Amniotic epithelial cell (primary cell): ENCODE data around the gene GDPD4.

Experiments used
- DNase-seq: peaks from one replicate; pipeline ENCODE4 v3.0.0-alpha.2; 2010; ENCODE audit warnings: low read depth

Gene GDPD4

DNA sequence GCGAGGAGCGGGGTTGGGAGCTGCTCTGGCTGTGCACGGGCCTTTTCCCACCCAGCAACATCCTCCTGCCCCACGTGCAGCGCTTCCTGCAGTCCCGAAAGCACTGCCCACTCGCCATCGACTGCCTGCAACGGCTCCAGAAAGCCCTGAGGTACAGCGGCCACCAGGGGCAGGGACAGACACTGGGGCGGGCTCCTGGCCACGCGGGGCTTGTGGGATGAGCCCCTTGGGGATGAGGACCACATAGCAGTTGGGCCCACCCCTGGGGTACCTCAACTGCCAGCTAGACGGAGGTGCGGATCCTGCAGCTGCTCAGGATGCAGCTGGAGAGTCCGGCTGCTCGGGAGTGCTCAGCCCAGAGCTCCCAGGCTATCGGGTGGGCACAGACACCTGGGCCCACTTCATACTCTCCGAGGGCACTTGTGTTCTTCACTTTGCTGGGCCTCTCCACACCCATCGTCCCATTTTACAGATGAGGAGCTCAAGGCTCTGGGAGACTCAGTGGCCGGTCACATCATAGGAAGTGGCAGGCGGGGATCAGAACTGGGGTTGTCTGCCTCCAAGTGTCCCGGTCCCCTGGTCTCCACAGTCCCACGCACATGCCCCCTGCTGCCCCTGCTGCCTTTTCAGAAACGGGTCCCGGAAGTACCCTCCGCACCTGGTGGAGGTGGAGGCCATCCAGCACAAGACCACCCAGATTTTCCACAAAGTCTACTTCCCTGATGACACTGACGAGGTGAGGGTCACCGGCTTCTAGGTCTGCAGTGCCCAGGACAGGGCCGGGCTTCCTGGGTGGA lies 95.8 kb downstream of the GDPD4 start:
- DNase-seq: no peak

DNA sequence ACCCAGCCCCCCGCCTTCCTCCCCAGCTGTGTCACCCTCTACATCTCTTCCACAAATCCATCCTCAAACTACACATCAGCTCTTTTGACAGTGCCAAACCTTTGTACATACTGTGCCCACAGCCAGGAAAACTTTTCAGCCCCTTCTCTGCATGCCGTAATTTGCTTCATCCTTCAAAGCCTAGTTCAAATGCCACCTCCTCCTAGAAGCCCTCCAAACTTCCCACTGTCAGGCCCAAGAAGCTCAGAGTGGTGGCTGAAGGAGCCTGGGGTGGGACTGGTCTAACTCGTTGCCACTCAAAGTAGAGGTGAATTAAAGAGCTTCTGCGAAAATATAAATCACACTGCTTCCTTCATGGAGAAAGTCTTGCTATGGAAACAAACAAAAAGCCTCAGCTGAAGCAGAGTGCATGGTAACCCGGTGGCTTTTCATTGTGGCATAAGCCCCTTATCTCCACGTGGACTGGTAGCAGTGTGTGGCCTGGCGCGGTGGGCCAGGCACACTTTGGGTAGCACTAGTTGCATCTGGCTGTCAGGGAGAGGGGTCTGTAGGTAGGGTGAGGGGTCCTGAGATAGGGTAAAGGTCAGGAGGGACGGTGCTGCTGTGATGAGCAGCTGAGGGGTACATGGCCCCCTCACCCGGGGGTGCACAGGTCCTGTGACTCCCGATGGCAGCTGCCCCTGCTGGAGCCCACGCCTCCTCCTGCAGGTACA lies 96.6 kb downstream of the GDPD4 start:
- DNase-seq: no peak

DNA sequence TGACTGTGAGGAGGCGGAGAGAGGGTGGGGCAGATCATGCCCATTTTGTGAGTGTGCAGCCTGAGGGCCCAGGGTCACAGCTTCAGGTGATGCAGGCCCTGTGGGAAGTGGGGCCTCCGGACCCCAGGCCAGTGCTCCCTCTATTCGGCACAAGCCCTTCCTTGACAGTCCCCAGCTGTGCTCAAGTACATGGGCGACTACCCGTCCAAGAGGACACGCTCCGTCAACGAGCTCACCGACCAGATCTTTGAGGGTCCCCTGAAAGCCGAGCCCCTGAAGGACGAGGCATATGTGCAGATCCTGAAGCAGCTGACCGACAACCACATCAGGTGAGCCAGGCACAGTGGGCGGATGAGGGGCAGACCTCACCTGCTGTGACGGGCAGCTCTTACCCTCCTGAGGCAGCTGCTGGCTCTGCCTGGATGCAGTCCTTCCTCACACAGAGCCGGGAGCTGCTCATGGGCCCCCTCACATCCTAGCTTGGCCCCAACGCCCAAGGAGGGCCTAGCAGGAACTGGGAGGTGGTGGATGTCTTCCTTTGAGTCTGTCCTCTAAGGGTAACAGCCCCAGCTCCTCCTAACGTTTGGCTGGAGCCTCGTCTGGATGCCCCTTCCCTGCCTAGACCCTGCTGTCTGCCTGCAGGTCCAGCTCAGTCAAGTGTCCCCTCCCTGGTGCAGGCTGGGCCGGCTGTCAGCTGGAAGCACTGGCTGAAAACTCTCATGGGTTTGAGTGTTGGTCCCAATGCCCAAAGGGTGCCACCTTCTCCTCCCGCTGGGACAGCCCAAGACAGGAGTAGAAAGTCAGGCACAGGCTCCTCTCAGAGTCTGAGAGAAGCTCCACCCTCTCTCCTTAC lies 97.4 kb downstream of the GDPD4 start:
- DNase-seq: no peak

DNA sequence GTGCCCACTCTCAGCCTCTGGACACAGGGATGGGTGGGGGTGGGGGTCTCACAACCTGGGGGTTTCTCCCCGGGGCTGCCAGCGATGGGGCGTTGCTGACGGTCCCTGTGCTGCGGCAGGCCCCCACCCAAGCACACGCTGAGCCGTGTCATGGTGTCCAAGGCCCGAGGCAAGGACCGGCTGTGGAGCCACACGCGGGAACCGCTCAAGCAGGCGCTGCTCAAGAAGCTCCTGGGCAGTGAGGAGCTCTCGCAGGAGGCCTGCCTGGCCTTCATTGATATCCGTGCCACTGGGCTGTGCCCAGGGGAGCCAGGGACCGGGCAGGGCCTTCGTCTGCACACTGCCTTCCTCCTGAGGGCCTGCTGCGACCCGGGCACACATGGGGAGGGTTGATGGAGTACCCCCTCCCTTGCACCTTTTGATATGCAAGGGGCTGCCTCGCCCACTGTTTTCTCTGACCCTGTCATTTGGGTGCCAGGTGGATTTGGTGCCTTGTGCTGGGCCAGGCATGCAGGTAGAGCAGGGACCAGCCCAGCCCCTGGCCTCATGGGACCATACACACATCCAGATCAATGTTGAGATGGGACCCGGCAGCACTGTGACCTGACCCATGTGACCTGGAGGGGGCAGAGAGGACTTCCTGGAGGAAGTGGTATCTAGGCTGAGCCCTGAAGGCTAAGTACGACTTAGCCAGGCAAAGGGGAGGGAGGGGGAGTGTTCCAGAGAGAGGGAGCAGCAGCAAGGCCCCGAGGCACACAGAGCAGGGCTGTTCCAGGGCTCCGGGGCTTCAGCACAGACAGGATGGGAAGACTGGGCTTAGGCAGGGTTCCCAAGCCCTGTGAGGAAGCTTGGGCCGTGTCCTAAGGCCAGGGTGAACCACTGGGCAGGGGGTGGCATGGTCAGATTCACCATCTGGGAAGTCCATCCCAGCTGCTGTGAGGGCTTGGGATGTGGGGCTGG lies 98.3 kb downstream of the GDPD4 start:
- no peak for DNase-seq

- no peak for DNase-seq
Observed at GRCh38 chr11:77201991-77202841, 99.3 kb downstream of the GDPD4 start.

DNA sequence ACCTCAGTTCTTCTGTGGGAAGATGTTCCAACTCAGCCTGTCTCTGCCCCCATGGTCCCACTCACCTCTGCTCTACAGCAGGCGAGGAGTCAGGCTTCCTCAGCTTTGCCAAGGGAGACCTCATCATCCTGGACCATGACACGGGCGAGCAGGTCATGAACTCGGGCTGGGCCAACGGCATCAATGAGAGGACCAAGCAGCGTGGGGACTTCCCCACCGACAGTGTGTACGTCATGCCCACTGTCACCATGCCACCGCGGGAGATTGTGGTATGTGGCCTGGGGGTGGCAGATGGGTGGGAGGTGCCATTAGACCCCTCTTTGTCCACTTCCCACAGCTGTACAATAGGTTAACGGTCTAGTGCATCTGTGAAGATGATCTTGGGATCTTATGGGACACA lies 100.1 kb downstream of the GDPD4 start:
- DNase-seq: no peak

DNA sequence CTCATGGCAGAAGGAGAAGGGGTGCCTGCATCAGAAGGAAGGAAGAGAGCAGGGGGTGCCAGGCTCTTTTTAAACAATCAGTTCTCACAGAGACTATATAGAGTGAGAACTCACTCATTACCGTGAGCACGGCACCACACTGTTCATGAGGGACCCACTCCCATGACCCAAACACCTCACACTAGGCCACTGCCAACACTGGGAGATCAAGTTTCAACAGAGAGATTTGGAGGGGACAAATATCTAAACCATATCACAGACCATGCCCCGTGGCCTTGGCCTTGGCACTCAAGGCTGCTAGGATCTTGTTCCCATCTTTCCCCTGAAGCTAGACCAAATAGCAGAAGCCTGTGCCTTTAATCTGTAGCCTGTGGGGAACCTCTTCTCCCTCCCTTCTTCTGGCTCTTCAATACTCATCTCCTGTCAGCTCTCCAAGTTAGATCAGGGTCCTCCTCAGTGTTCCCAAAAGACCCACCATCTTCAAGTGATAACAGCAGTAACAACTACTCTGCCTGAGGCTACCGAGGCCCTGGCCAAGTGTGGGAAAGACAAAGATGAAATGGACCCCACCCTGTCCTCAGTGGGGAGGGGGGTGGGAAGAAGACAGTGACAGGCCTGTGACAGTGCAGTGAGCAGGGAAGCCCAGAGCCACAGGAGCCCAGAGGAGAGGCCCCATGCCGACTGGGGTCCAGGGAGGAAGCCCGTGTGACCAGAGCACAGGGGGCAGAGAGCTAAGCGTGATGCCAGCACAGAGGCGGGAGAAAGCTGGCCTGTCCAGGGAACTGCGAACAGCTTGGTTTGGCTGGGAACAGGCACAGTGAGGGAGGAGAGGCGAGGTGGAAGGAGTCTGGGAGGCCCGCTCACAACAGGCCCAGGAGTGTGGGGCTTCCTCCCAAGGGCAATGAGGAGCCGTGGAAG lies 100.9 kb downstream of the GDPD4 start:
- DNase-seq: no peak

- no peak for DNase-seq
Observed at GRCh38 chr11:77199137-77199745, 102.2 kb downstream of the GDPD4 start.

DNA sequence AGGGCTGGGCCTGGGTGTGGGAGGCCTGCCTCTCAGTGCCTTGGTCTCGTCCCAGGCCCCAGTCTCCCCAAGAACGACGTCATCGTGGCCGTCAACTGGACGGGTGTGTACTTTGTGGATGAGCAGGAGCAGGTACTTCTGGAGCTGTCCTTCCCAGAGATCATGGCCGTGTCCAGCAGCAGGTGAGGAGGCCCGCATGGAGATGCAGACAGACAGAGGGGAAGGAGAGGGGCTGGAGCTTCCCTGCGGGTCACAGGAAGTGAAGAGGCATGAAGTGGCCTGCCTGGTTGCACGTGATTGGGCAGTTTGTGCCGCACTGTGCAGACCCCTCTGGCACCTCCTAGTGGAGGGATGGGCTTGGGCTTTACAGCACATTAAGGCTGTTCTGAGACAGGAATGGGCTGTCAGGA lies 103.0 kb downstream of the GDPD4 start:
- DNase-seq: peak; percentile 12

DNA sequence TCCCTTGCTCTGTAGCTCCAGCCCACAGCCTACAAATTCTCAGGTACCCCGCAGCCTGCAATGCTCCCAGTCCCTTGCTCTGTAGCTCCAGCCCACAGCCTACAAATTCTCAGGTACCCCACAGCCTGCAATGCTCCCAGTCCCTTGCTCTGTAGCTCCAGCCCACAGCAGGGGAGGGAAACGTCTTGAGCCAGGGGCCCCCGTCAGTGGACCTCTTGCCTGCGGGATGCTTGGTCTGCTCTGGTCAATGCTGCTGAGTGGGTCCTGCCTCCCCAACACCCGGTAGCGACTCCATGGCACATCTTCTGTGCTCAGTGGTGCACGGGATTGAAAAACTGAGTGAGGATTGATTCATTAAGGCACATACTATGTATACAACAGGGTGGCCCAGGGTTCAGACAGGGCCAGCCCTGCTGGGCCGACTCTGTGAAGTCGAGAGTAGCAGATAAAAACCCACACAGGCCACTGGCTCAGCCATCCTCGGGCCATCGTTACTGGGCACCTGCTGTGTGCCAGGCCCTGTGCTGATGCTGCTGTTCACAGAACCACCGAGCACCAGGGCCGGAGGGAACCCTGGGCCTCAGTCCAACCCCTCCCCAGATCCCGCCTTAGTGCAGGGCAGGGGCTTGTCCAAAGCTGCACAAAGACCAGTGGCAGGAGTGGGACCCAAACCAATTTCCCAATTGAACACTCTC lies 103.7 kb downstream of the GDPD4 start:
- DNase-seq: no peak

DNA sequence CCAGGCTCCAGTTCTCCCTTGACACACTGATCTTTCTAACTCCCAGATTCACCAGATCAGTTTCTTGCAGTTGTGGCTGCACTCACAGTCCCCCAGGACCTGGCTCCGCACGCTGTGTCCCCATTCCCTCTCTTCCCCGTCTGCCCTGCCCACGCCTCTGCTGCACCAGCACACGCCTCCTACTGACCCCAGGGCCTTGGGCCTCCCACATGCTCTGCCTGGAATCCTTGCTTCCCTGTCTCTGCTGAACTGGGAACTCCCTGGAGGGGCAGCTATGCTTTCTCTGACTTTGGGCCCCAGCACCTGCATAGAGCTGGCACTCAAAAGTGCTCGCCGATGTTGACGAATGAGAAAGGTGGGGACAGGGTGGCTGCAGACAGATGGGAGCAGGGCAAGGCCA lies 104.5 kb downstream of the GDPD4 start:
- DNase-seq: no peak

DNA sequence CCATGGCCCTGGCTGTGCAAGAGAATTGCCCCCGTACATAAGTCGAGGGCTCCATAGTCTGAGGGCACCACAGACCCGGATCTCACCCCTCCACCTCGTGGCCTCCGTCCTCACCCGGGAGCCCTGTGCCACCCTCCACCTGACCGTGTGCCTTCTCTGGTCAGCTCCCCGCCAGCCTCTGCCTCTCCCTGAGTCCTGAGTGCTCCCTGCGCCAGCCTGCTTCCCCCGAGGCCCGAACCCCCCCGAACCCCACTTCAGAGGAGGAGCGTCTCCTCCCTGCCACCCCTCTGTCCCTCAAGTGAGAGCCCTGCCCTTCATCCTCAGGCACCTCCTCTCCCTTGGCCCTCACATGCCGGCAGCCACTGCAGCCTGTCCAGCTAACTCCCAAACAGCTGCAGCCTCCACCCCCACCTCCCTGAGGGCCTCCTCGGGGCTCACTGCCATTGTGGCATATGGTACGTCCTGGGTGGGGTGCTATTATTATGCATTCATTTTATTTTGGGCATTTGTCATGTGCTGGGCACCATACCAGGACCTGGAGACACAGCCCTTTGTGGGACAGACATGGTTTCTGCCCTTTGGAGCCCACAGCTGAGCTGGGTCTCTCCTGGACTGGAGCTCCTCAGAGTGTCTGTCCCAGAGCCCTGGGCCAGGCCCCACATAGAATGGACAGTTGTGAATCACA lies 106.3 kb downstream of the GDPD4 start:
- DNase-seq: no peak

DNA sequence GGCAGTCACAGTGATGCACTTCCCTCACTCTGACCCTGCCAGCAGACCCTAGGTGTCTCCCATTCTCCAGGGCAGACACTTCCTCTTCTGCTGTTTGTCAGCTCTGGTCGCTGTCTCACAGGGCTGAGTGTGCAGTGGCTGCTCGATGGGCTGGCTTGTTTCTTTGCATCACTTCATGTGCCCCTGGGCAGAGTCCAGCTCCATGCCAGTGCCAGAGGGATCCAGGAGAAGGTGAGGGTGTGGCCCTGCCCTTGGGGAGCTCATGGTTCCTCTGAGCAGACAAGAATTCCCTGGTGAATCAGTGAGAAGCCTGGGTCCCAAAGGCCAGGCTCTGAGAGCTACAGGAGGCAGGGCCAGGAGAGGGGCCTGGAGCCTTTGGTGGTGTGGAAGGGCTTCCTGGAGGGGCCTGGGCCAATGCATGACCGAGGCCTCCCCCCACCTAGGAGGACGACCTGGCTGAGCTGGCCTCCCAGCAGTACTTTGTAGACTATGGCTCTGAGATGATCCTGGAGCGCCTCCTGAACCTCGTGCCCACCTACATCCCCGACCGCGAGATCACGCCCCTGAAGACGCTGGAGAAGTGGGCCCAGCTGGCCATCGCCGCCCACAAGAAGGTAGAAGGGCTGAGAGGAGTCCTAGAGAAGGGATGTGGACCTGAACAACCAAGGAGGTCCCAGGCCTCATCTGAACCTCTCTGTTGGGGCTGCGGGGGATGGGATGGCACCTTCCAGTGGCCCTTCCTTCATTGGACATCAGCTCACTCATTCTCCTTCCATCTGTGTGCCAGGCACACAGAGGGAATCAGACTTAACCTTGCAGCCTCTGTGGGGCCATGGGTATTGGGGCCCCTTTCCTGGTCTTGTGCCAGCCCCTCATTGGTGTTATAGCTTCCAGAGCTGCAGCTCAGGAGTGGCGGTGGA lies 107.3 kb downstream of the GDPD4 start:
- DNase-seq: no peak

- no peak for DNase-seq
Observed at GRCh38 chr11:77193167-77193566, 108.3 kb downstream of the GDPD4 start.

- peak; percentile 54 for DNase-seq
Observed at GRCh38 chr11:77191823-77192495, 109.5 kb downstream of the GDPD4 start.

GRCh38 chr11:77191429-77191822 lies 110.1 kb downstream of the GDPD4 start:
- DNase-seq: peak; percentile 15
